GM21423 (cell line): ENCODE data around the gene C1QTNF6.

Source experiments
- ATAC-seq: cut with Tn5 transposase; IDR thresholded peaks from one replicate; pipeline ENCODE4 v1.9.1; 2021; ENCODE audit warnings: mild to moderate bottlenecking, moderate library complexity; ENCODE audit not compliant: unreplicated experiment

Gene C1QTNF6

DNA sequence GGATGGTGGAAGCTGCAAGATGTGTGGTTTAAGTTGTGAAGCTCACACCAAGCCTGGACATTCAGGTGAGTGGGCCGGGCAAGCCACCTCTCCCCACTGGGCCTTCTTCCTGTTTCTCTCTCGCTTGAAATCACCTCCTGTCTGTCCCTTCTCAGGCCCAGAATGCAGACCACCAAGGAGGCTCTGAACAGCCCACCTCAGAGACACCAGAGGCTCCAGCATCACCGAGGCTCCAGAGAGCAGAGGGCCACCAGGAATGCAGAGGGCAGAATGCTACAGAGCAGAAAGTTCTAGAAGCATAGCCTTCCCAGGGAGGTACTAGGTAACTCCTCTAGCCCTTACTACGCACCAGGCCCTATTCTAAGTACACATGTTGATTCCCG, 23.6 kb downstream of the C1QTNF6 start:
- no peak for ATAC-seq

DNA sequence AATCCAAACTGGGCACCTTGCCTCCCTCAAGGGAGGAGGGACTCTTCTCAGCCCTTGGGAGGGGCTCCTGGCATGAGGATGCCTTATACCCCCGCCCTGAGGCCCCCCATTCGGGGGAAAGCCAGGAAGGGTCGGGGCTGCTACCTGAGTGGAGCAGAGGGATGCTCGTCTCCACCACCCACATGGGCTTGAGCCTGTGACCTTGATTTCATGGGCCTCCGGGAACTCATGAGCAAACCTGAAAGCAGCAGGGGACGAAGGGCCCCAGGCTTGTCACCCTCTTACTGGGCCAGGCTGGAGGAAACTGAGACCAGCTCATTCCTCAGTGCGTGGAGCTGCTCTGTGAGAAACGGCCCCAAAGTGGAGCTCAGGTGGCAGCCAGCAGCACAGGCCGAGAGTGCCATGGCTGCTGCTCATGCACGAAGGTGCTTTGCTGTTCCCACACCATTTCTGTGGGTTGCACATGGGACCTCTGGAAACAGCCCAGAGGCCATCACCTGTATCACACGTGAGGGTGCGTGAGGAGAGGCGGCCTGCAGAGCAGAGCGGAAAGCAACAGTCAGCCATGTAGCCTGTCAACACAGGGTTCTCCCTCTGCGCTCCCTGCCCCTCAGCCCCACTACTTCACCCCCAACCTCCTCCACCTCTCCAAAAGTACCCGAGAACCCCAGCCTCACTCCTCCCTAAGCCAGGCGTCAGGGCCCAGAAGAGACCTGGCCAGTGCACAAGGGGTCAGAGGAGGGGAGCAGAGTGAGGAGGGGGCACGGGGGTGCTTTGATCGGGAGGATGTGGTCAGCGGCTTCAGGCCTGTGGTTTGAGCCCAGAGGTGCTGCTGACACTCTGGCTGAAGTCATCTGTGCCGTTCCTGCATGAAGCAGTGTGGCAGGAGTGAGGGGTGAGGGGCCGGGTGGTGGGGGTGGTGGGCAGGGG, 24.2 kb downstream of the C1QTNF6 start:
- ATAC-seq: peak; percentile 28

DNA sequence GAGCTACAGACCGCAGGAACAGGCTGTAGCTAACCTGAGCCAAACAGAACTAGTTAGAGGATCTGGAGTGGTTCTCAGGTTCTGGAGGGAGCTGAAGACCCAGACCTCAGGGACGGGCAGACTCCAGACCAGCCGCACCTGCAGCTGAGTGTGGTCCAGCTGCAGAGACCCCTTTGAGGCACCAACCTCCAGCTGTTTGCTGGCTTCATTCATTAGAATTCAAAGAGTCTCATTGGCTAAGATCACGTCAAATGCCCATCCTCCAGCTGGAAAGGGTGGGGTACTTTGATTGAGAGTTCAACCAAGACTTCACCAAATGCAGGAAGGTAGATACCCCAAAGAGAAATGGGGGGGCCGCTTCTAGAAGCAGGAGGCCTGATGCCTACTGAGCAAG, 25.0 kb downstream of the C1QTNF6 start:
- no peak for ATAC-seq

DNA sequence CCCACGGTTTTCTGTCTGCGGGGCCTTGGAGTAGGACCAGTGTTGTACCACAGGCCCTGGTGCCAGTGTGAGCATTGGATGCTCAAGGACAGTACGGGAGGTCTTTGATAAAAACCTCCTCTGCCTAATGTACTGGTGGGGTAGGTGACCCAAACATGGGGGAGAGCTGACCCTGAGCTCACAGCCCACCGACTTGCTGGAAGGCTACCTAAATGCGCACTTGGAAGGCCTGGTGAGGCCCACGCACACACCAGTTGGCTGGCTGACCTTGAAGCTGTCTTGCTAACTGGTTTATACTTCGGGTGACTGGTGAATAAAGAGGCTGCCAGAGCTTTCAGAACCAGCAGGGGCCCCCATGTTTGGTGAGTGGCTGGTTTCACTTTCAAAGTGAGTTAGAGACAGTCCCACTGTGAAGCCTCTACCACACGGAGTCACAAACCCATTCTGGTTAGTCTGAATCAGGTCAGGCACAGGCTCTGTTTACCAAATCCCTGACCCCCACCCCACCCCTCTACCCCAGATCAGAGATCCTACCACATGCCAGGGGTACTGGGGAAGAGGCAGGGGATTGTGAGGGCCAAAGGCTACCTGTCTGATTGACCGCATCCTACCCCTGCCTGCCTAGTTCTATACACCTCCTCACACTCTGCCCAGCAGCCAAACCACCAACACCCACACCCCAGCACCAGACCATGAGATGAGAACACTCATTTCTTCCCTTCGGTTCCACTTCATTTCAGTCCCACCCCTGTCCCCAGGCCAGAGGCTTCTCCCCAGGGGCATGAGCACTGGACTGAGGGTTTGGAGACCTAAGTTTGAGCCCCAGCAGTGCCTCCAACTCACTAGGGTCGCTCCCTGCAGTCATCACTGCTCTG, 25.6 kb downstream of the C1QTNF6 start:
- peak; percentile 39 for ATAC-seq

DNA sequence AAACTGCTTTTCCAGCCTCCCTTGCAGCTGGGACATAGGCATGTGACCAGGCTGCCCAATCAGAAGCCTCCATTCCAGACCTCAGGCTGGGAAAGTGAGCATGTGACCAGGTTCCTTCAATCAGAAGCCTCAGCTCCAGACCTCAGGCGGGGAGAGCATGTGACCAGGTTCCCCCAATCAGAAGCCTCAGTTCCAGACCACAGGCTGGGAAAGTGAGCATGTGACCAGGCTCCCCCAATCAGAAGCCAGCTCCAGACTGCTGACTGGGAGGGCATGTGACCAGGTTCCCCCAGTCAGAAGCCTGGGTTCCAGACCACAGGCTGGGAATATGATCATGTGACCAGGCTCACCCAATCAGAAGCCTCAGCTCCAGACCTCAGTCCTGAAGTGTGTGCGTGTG, 26.6 kb downstream of the C1QTNF6 start:
- no peak for ATAC-seq

DNA sequence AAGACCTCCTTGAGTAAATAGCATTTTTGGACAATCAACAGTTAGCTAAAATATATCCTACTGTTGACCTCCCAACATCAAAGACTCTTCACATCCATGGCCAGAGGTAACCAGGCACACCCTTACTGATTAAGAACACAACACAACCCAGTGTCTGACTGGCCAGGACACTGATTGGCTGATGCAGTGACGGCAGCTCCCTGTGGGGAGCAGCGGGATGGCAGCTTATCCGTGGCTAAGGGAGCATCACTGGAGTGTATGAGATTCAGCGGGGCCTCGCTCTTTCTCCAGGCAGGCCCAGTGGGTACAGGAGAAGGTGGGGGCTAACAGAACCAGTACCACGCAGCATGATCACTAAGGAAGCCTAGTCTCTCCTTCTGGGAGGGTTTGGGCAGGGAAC, 28.0 kb downstream of the C1QTNF6 start:
- ATAC-seq: no peak

DNA sequence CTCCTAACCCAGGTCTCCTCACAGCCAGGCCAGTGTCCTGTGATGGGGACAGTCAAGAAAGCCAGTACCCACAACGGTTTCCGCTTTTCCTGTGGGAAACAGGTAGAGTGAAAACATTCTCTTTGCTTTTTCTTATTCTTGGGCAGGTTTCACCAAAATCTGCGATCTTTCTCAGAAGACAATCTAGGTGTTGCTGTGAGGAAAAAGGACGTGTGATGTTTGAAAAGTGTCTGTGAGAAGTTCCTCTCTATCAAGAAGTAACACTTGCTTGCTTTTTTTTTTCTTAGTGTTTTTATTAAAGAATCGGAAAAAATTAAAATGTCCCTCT, 29.1 kb downstream of the C1QTNF6 start:
- ATAC-seq: no peak

DNA sequence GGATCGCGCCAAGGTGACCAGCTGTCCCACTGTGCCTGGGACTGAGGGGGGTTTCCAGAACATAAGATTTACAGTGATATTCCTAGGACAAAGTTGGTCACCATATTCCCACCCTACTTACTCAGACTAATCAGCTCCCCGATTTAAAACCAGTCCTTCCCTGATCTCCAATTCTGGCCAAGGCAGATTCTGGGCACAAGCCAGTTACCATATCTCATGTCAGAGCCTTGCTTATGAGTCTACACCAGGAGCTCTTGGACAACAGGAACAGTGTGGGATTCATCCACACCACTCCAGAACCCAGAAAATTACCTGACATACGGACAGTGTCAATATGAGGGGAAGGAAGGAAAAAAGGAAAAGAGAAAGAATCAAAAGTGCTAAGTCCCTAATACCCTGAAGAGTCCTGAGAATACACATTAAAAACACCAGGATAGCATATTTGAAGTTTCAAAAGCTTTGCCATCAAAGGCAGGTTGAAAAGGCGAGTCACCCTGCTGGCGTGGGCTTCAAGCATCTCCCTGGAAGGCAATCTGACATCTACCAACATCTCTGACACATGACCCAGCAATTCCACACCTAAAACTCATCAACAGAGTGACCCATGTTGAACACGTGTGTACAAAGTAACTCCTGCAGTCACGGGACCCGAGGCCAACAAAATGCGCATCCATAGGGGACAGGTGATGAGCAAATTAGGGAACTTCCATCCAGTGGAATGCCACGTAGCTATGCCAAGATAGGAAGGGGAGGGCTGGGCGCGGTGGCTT, 30.3 kb downstream of the C1QTNF6 start:
- ATAC-seq: no peak

DNA sequence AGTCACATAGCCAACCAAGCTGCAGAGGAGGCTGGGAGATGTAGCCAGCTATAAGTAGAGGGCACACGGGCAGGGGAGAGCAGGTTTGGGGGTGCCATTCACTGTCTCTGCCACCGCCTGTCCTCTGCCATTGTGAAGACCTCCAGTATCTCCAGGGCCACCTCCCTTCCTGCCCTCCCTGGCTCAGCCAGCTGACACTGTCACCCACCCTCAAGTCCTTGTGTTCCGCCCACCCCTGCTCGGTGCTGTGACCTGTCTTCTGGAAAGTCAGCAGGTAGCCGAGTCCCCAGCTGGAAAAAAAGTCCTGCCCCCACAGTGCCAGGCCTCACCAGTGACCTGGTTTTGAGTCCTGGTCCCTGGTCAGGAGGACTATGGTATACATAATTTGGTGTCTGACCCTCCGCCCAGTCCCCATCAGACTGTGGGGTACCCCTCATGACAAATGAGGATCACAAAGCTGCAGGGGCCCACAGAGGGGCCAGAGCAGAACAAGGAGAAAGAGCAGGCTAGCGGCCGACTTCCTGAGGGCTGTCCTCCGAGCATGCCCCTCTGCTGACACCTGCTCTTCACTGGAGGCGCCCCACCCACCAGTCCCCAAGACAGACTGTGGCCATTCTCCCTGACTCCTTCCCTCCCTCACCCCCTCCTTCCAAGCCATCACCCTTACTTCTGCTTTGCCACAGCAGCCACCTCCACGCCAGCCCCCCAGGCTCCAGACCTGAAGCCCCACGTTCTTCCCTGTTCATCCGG, 31.2 kb downstream of the C1QTNF6 start:
- no peak for ATAC-seq

DNA sequence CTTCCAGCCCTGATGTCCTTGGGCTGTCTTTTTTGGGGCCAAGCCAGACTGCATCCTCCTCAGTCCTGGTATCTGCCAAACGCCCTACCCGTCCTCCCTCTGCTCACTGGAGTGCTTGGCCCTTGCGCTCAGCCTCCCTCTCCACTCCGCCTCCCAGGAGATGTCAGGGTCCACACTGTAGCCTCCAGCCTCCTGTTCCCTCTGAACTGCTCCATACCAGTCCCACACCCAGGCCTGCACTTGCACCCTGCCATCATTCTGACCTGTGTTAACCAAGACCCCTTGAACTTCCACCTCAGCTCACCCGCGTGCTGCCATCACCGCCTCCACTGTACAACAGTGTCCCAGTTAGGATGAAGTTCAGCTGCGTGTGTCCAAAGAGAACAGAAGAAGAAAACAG, 32.1 kb downstream of the C1QTNF6 start:
- no peak for ATAC-seq

DNA sequence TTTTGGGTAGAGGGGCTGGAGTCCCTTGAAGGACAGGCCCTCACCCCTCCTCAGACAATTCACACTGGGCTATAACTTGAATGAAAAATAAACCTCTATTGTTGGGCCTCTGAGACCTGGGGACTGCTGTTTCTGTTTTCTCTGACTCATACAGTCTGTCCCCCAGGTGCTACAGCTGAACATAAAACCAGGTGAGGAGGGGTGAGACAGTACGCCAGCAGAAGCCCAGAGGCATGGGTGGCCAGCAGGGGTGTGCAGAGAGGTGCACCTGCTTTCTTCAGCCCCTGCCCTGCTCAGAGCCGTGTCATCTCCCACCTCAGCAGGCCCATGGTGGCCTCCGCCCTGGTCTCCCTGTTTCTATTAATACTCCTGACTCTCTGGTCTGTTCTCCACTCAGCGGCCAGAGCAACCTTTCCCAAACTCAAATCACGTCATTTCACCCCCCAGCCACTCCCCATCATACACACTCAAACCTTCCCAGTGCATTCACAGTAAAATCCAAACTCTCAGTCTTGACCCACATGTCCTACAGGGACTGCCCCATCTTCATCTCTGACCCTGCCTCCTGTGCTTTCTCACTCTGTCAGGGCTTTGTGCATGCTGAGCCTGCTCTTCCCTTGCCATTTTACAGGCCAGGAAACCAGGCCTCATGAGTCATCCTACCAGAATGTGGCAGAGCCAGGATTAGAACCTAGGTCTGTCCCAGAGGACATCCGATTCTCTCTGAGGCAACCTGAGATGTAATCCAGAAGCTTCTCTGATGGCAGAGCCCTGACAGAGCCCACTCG, 32.9 kb downstream of the C1QTNF6 start:
- ATAC-seq: no peak

DNA sequence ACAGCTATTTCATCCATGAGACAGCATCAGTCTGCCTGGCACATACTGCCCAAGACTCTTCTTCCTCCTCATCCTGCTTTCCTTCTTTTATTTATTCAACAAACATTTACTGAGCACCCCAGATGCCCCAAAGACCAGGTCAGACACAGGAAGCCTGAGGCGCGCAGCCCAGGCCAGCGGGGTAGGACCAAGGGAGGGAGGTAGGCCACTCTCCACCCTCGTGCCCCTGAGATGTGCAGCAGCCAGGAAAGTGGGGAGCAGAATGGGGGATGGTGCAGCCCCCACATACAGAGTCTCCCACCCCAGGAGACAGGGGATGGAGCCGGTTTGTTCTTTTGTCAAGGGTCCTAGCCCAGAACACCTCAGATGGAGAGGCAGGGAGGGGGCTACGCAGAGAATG, 34.1 kb downstream of the C1QTNF6 start:
- no peak for ATAC-seq

DNA sequence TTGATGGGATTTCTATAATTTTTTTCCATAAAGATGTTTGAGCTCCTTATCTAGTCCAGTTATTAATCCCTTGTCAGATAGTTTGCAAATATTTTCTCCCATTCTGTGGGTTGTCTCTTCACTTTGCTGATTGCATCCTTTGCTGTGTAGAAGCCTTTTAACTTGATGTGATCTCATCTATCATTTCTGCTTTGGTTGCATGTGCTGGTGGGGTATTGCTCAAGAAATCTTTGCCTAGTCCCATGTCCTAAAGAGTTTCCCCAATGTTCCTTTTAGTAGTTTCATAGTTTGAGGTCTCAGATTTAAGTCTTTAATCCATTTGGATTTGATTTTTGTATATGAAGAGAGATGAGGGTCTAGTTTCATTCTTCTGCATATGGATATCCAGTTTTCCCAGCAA, 36.6 kb downstream of the C1QTNF6 start:
- ATAC-seq: no peak

DNA sequence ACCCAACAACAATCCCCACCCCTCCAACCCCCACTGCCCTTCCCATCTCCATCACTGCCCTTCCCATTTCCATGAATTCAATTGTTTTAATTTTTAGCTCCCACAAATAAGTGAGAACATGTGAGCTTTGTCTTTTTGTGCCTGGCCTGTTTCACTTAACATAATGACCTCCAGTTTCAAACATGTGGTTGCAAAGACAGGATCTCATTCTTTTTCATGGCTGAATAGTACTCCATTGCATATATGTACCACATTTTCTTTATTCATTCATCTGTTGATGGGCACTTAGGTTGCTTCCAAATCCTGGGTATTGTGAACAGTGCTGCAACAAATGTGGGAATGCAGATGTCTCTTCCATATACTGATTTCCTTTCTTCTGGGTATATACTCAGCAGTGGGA, 37.3 kb downstream of the C1QTNF6 start:
- no peak for ATAC-seq

DNA sequence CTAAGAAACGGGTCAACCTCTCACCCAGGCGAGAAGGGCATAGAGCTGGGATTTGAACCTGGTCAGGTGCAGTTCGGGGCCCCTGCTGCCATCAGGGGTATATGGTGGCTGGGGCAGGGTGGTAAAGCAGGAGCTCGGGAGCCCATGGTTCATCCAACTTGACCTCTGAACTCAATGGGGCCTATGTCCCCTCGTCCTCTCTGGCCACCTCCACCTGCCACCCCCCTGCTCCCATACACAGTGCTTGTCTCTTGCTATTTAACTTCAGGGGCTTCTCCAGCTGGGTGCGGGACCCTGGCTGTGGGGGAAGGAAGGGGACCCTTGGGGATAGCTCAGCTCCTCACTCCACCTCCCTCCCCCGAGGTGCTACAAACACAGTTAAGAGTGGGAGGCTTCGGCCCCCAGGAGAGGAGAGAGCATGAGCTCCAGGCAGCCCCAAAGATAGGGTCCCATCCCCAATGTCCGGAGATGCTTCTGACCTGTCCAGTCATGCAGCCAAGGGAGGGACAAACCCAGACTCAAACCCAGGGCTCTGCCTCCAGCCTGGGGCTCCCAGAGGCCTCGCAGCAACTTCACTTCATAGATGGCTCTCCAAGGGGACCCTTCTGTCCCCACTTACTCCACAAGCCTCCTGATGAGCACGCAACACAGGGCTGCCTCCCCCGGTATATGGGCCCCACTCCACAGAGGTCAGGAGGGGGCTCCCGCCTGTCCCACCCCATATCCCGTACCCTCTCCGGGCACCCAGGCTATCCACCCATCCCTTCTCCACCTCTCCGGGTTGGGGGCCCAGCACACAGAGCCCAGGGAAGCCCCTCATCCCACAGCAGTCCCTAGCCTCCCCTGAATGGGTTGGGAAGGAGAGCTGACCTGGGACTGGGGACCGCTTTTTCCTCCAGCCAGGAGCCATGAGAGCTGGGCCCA, 39.0 kb downstream of the C1QTNF6 start:
- ATAC-seq: peak; percentile 2

DNA sequence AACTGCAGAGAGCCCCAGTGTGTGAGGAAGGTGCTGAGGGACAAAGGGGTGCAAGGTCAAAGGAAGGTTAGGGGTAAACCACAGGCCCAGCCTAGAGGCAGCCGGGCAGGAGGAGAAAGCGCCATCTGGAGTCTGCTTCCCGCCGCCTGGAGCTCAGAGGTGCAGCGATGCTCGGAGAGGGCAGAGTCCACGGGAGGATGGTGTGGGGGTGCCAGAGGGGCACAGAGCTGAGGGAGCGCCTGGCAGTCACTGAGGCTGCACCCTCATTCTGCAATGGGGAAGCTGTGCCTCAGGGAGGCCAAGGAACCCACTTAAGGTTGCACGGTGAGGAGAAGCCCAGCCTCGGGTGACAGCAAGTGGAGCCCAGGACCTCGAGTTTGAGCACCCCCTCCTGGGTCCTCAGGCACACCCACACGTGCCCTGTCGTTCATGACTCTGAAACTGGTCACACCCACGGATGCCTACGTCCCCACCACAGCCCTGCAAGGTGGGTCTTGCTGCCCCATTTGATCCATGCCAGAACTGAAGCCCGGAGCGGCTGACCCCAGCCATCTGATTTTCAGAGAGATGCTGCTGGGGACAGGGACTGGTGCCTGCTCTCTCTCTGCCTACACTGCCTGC, 39.9 kb downstream of the C1QTNF6 start:
- no peak for ATAC-seq

DNA sequence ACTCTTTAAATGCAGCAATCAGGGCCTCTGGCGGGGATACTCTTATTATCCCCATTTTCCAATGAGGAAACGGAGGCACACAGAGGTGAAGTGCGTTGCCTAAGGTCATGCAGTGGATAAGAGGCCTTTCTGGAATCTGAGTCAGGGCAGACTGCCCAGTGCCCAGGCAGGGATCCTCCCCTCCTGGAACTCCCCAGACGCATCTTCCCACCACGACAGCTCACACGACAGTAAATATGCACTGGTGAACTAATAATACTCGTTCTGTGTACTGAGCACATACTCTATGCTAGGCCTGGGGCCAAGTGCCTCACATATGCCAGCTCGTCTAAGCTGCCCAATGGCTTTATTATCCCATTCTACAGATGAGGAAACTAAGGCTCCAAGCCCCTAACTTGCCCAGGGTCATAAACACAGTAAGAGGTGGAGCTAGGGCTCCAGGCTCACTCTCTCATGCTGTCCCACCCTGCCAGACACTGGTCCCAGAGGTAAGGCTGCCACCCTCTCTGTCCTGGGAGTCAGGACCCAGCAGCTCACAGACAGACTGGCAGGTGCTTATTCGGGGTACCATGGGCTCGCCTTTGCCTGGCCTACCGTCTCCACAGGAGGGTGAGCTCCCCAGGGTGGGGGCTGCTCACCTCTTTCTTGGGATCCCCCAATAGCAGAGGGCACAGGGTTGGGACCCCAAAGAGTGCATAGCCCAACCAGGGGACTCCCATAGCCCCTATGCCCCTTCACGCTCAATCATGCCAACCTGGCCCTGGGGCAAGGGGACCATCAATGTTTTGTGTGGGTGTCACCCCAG, 40.7 kb downstream of the C1QTNF6 start:
- ATAC-seq: no peak
